ENCODE measurements around the gene RDH5. TPM values are rescaled to one million over a fixed set of nuclear protein-coding genes. Genes with fewer than 3 reads are reported as not detected.

The RDH5 gene
- total RNA-seq, 3 donors from 2014 or later, result 18.9 to 90.9 (median 21.6) TPM

DNA sequence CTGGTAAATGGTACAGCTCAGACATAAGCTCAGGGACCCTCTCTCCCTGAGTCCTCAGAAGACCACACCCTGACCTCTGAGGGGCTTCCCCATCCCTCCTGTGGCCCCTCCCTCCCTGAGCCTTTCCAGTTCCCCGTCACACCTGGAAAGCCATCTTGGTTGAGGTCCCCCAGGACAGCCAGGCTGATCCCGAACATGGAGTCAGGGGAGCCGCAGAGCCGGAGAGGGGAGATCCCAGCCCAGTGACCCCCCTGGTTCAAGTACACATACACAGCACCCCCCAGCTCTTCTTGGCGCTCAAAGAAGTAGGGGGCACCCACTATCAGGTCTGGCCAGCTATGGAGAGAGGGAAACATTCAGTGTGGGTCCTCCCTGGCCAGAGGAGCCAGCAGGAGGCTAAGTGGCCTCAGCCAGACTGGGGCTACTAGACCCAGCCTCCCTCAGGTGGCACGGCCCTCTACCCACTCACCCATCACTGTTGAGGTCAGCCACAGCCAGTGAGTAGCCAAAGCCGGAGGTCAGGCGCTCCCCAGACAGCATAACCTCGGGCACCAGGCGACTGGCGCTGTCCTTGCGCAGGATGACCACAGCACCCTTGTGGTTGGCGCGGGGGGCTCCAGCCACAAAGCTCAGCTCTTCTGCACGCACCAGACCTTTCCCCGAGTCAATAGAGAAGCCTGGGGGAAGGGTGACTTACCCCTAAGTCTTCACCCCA is 21.8 kb upstream of the RDH5 start:
- H3K36me3 ChIP-seq, result no peaks in the 10 kb centered on the region
- peak in 1 of 2 donors; percentile 40 for DNase-seq (ENCODE audit: low spot score in 2 of 2)
- no peaks in the 10 kb centered on the region for H3K9me3 ChIP-seq
- intact Hi-C loops (cut with DNase I; ENCODE audit: low total_unique reads), result no loop called here
- H3K4me1 ChIP-seq, result no peaks in the 10 kb centered on the region
- H3K27me3 ChIP-seq, result no peaks in the 10 kb centered on the region
- H3K27ac ChIP-seq, result no peak overlapping the region
- TF ChIP-seq POLR2AphosphoS5 (IDR thresholded peaks at IDR 0.05) (no peak), POLR2A (IDR thresholded peaks at IDR 0.05) (no peak)
- TF ChIP-seq, protein P1, sequence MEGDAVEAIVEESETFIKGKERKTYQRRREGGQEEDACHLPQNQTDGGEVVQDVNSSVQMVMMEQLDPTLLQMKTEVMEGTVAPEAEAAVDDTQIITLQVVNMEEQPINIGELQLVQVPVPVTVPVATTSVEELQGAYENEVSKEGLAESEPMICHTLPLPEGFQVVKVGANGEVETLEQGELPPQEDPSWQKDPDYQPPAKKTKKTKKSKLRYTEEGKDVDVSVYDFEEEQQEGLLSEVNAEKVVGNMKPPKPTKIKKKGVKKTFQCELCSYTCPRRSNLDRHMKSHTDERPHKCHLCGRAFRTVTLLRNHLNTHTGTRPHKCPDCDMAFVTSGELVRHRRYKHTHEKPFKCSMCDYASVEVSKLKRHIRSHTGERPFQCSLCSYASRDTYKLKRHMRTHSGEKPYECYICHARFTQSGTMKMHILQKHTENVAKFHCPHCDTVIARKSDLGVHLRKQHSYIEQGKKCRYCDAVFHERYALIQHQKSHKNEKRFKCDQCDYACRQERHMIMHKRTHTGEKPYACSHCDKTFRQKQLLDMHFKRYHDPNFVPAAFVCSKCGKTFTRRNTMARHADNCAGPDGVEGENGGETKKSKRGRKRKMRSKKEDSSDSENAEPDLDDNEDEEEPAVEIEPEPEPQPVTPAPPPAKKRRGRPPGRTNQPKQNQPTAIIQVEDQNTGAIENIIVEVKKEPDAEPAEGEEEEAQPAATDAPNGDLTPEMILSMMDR (IDR thresholded peaks at IDR 0.05), result no peak
- no peak overlapping the region for H3K4me3 ChIP-seq

DNA sequence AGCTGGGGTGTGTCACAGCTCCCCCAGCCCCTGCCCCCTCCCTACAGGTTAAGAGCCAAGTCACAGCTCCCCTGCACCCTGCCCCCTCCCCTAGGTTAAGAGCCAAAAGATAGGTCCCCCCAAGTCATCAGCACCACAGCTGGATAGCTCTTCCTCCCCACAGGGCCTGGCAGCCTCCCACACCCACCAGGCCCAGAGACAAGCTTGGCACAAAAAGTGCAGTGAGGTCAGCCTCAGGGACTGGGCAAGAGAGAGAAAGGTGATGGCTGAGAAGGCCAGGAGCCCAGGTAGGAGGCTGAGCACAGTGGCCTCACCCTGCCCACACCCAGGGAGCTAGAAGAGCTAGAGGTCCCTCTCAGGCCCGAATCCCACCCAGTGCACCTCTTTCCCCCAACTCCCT is 21.2 kb upstream of the RDH5 start:
- peak in 1 of 2 donors; percentile 20 for DNase-seq (ENCODE audit: low spot score in 2 of 2)
- Histone ChIP-seq H3K27ac (no peak overlapping the region), H3K4me1 (no peaks in the 10 kb centered on the region)

DNA sequence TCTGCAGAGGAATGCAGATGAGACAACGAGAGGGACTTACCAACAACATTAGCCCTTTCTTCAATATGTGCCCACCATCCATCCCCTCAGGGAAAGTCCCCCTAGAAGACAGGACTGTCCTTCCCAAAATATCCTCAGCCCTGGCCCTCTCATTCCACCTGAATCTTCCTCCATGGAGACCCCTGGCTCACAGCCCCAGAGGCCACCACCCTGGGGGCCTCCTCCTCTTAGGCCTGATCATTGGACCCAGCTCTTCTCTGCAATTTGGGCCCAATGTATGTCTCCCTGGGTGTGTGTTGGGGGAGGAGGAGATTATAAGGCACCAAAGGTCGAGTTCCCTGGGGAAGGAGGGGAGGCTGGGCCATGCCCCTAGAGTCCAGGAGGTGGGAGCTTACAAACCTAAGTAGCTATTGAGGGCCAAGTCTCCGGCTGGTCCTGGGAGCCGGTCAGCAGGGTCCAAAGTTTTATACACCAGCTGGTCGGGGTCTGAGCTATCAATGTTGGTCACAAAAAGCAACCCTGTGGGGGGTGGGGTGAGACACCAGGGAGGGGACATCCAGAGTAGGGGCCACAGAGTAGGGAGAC is 20.6 kb upstream of the RDH5 start:
- intact Hi-C loops (cut with DNase I; ENCODE audit: low total_unique reads), result no loop called here
- no peaks in the 10 kb centered on the region for H3K27me3 ChIP-seq
- no peaks in the 10 kb centered on the region for H3K36me3 ChIP-seq
- no peaks in the 10 kb centered on the region for H3K9me3 ChIP-seq
- DNase-seq (ENCODE audit: low spot score in 2 of 2), result peak in 1 of 2 donors; percentile 31
- H3K27ac ChIP-seq, result no peak overlapping the region
- TF ChIP-seq, protein P1 (IDR thresholded peaks at IDR 0.05), result no peak
- no peak for TF ChIP-seq POLR2AphosphoS5 (IDR thresholded peaks at IDR 0.05)
- no peak for TF ChIP-seq POLR2A (IDR thresholded peaks at IDR 0.05)
- H3K4me1 ChIP-seq, result no peaks in the 10 kb centered on the region
- H3K4me3 ChIP-seq, result no peak overlapping the region

More for the DNA sequence above, 21.2 kb upstream of the RDH5 start:
- H3K9me3 ChIP-seq, result no peaks in the 10 kb centered on the region
- no peaks in the 10 kb centered on the region for H3K36me3 ChIP-seq
- H3K4me3 ChIP-seq, result no peak overlapping the region
- H3K27me3 ChIP-seq, result no peaks in the 10 kb centered on the region
- intact Hi-C loops (cut with DNase I; ENCODE audit: low total_unique reads), result no loop called here
- TF ChIP-seq POLR2A (IDR thresholded peaks at IDR 0.05), result no peak
- TF ChIP-seq, protein P1 (IDR thresholded peaks at IDR 0.05), result no peak
- TF ChIP-seq POLR2AphosphoS5 (IDR thresholded peaks at IDR 0.05), result no peak

DNA sequence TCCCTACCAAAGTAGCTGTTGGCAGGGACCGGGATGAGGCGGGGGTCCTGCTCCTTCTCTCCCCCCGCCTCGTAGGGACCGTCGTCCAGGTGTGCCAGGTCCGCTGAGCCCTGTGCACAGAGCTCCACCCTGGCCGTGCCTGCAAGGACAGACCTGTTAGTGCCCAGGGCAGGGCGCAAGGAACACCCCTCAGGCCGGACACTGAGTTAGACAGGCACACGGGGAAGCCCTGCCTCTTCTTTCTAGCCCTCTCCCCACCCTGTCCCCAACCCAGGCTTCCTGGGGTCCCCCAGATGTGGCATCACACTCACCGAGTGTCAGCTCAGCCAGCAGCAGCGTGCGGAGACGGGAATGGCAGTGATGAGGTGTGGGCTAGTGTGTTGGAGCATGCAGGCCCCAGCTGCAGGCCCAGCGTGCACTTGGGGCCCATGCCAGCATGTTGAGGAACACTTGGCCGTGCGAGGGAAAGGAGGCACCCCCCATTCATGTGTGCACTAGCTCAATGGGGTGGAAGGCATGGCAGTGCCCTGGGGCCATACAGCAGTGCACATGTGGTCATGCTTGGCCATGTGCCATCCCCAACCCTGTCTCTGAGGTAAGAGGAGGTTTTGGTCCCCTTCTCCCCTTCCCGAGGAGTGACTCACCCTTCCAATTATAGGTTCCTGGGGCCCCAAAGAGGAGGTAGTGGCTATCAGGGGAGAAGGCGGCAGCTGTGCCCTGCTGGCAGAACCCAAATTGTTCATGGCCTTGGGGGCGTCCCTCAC is 19.8 kb upstream of the RDH5 start:
- Histone ChIP-seq H3K4me3 (no peak overlapping the region), H3K4me1 (no peaks in the 10 kb centered on the region), H3K27me3 (no peaks in the 10 kb centered on the region), H3K9me3 (no peaks in the 10 kb centered on the region), H3K36me3 (no peaks in the 10 kb centered on the region), H3K27ac (no peak overlapping the region)
- peak in 1 of 2 donors; percentile 10 for DNase-seq (ENCODE audit: low spot score in 2 of 2)
- TF ChIP-seq POLR2A (IDR thresholded peaks at IDR 0.05) (no peak), POLR2AphosphoS5 (IDR thresholded peaks at IDR 0.05) (no peak)
- TF ChIP-seq, protein P1 (IDR thresholded peaks at IDR 0.05), result no peak
- intact Hi-C loops (cut with DNase I; ENCODE audit: low total_unique reads), result no loop called here

DNA sequence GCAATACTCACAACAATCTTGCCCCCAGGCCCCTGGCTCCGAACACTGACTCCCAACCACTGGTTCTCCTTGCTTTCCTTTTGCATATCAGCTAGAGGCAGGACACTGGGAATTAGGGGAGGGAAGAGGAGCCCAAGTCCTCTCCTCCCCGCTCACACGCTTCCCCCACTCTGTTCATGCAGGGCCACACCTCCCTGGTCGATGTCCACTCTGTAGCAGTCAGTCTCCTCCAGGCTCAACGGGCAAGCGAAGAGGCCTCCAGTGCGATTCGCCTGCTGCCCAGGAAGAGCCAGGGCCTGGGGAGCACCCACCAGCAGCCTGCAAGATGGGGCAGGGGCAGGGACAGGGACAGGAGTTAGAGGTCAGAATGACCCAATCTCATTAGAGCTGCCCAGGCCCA is 17.3 kb upstream of the RDH5 start:
- Histone ChIP-seq H3K36me3 (no peaks in the 10 kb centered on the region), H3K4me3 (no peak overlapping the region), H3K4me1 (no peaks in the 10 kb centered on the region), H3K9me3 (no peaks in the 10 kb centered on the region), H3K27ac (no peak overlapping the region), H3K27me3 (no peaks in the 10 kb centered on the region)
- intact Hi-C loops (cut with DNase I; ENCODE audit: low total_unique reads), result no loop called here
- TF ChIP-seq, protein P1 (IDR thresholded peaks at IDR 0.05), result no peak
- no peak for TF ChIP-seq POLR2A (IDR thresholded peaks at IDR 0.05)
- DNase-seq (ENCODE audit: low spot score in 2 of 2), result no peak
